IMR-90 (cell line): ENCODE measurements around the gene DSCAM. TPM values are rescaled to one million over a fixed set of nuclear protein-coding genes. Genes with fewer than 3 reads are reported as not detected.

Experiments
- ATAC-seq: fragments of 200-7000 bp; cut with Tn5 transposase; 2 replicates; pipeline ENCODE4 v1.9.1; 2020; ENCODE audit warnings: low read depth, mild to moderate bottlenecking, moderate library complexity
- BruUV-seq: library from RNA; stranded (reverse); fragments of 400-500 nt; replicated peaks from 2 replicates; lab custom pipeline; 2021; lab: Mats Ljungman, UMichigan
- CTCF ChIA-PET: fragments of 300-600 bp; formaldehyde crosslinking; extraction: SDS; loops from one replicate; lab custom pipeline; 2021; ENCODE audit warnings: antibody characterized with exemption; lab: Yijun Ruan, JAX
- POLR2A ChIA-PET: fragments of 300-600 bp; sonication (Branson Sonifier 250); formaldehyde crosslinking; loops from one replicate; lab custom pipeline; 2022; ENCODE audit warnings: antibody characterized with exemption; ENCODE audit not compliant: unreplicated experiment; lab: Charles Lee
- DNase-seq: peaks from one replicate; pipeline ENCODE4 v3.0.0; 2013
- H2AFZ ChIP-seq: replicated peaks from 2 replicates; pipeline ENCODE3; 2013; ENCODE audit warnings: low read length, mild to moderate bottlenecking; ENCODE audit not compliant: poor library complexity
- H2AK5ac ChIP-seq: 2 replicates; pipeline ENCODE4 v1.6.1; 2013; ENCODE audit warnings: low read depth, low read length, inconsistent platforms
- H2AK9ac ChIP-seq: replicated peaks from 2 replicates; pipeline ENCODE3; 2013; ENCODE audit warnings: mild to moderate bottlenecking, low read depth, low read length, moderate library complexity; ENCODE audit not compliant: poor library complexity
- H2BK120ac ChIP-seq: 2 replicates; pipeline ENCODE4 v1.6.1; 2013; ENCODE audit warnings: low read depth, low read length, inconsistent platforms
- H2BK15ac ChIP-seq: 3 replicates; pipeline ENCODE4 v1.6.1; 2013; ENCODE audit warnings: low read depth, low read length, inconsistent platforms
- H2BK20ac ChIP-seq: 2 replicates; pipeline ENCODE4 v1.6.1; 2013; ENCODE audit warnings: low read depth, mild to moderate bottlenecking, inconsistent platforms, low read length, moderate library complexity
- H2BK5ac ChIP-seq: 2 replicates; pipeline ENCODE4 v1.6.1; 2013; ENCODE audit warnings: mild to moderate bottlenecking, low read depth, low read length, inconsistent platforms; ENCODE audit not compliant: poor library complexity, severe bottlenecking
- H3K14ac ChIP-seq: replicated peaks from 2 replicates; pipeline ENCODE4 v1.6.1; 2013; ENCODE audit warnings: low read depth, low read length, inconsistent platforms
- H3K18ac ChIP-seq: 2 replicates; pipeline ENCODE4 v1.6.1; 2013; ENCODE audit warnings: low read depth, low read length, control low read depth
- H3K23ac ChIP-seq: 2 replicates; pipeline ENCODE4 v1.6.1; 2013; ENCODE audit warnings: low read depth, low read length, inconsistent platforms
- H3K27ac ChIP-seq: 2 replicates; pipeline ENCODE4 v1.5.1; 2013; ENCODE audit warnings: mild to moderate bottlenecking, control low read depth, low read length; ENCODE audit not compliant: insufficient read depth
- H3K27me3 ChIP-seq: 2 replicates; pipeline ENCODE4 v1.6.1; 2013; ENCODE audit warnings: low read length; ENCODE audit not compliant: control insufficient read depth, insufficient read depth
- H3K36me3 ChIP-seq: 2 replicates; pipeline ENCODE4 v1.6.1; 2013; ENCODE audit warnings: low read length, mixed read lengths; ENCODE audit not compliant: control insufficient read depth, insufficient read depth
- H3K4ac ChIP-seq: 2 replicates; pipeline ENCODE4 v1.6.1; 2013; ENCODE audit warnings: low read depth, low read length, inconsistent platforms
- H3K4me1 ChIP-seq: 2 replicates; pipeline ENCODE4 v1.6.1; 2013; ENCODE audit warnings: low read length, mixed read lengths; ENCODE audit not compliant: control insufficient read depth, insufficient read depth
- H3K4me2 ChIP-seq: 2 replicates; pipeline ENCODE4 v1.6.1; 2013; ENCODE audit warnings: low read depth, mild to moderate bottlenecking, control low read depth, low read length, moderate library complexity
- H3K4me3 ChIP-seq: 2 replicates; pipeline ENCODE4 v1.5.1; 2013; ENCODE audit warnings: low read depth, mild to moderate bottlenecking, control low read depth, low read length, moderate library complexity; ENCODE audit not compliant: insufficient read depth
- H3K56ac ChIP-seq: 2 replicates; pipeline ENCODE4 v1.6.1; 2013; ENCODE audit warnings: low read length, inconsistent platforms; ENCODE audit not compliant: insufficient read depth; ENCODE audit errors: extremely low read depth
- H3K79me1 ChIP-seq, 2 experiments: 2 replicates each; pipeline ENCODE4 v1.6.1; 2013; ENCODE audit warnings: low read length in 2 of 2, inconsistent platforms in 1 of 2, low read depth in 1 of 2
- H3K9ac ChIP-seq: 2 replicates; pipeline ENCODE4 v1.6.1; 2013; ENCODE audit warnings: low read depth, low read length, control low read depth
- H3K9me1 ChIP-seq: 2 replicates; pipeline ENCODE4 v1.6.1; 2013; ENCODE audit warnings: low read length, inconsistent platforms; ENCODE audit not compliant: insufficient read depth
- H3K9me3 ChIP-seq: 2 replicates; pipeline ENCODE4 v1.6.1; 2013; ENCODE audit warnings: low read length; ENCODE audit not compliant: control insufficient read depth, insufficient read depth
- H4K20me1 ChIP-seq: 2 replicates; pipeline ENCODE4 v1.6.1; 2013; ENCODE audit warnings: low read length, inconsistent platforms; ENCODE audit not compliant: insufficient read depth
- H4K5ac ChIP-seq: 2 replicates; pipeline ENCODE4 v1.6.1; 2013; ENCODE audit warnings: mild to moderate bottlenecking, low read depth, low read length, control low read depth
- H4K8ac ChIP-seq, 2 experiments: 2 replicates each; pipeline ENCODE4 v1.6.1; 2013; ENCODE audit warnings: low read depth in 2 of 2, low read length in 2 of 2, control low read depth in 1 of 2, inconsistent platforms in 1 of 2
- H4K91ac ChIP-seq: 2 replicates; pipeline ENCODE4 v1.6.1; 2013; ENCODE audit warnings: low read depth, low read length, inconsistent platforms; ENCODE audit not compliant: insufficient read depth
- BHLHE40 ChIP-seq: fragments of 150-350 bp; IDR thresholded peaks from 2 replicates; pipeline ENCODE4 v1.6.1; 2016; ENCODE audit warnings: mild to moderate bottlenecking, low read depth, low read length
- CHD1 ChIP-seq: IDR thresholded peaks from 2 replicates; pipeline ENCODE4 v1.6.1; 2012; ENCODE audit warnings: low read depth, low read length, improper control_type of control experiment
- FOS ChIP-seq: fragments of 150-350 bp; IDR thresholded peaks from 2 replicates; pipeline ENCODE4 v1.6.1; 2016; ENCODE audit warnings: low read depth, low read length
- MAFK ChIP-seq: IDR thresholded peaks from 2 replicates; pipeline ENCODE4 v1.6.1; 2012; ENCODE audit warnings: low read depth, low read length, improper control_type of control experiment
- MAZ ChIP-seq: IDR thresholded peaks from 2 replicates; pipeline ENCODE4 v1.6.1; 2012; ENCODE audit warnings: low read depth, mild to moderate bottlenecking, low read length, improper control_type of control experiment, moderate library complexity, borderline replicate concordance
- NFE2L2 ChIP-seq: fragments of 150-350 bp; IDR thresholded peaks from 2 replicates; pipeline ENCODE4 v1.6.1; 2016; ENCODE audit warnings: low read depth, mild to moderate bottlenecking, low read length
- POLR2A ChIP-seq: IDR thresholded peaks from 2 replicates; pipeline ENCODE4 v1.6.1; 2012; ENCODE audit warnings: mild to moderate bottlenecking, low read depth, low read length
- RAD21 ChIP-seq: IDR thresholded peaks from 2 replicates; pipeline ENCODE4 v1.6.1; 2012; ENCODE audit warnings: low read length, improper control_type of control experiment
- RCOR1 ChIP-seq: IDR thresholded peaks from 2 replicates; pipeline ENCODE4 v1.6.1; 2012; ENCODE audit warnings: mild to moderate bottlenecking, low read length, improper control_type of control experiment; ENCODE audit not compliant: insufficient replicate concordance
- RFX5 ChIP-seq: IDR thresholded peaks from 2 replicates; pipeline ENCODE4 v1.8.0; 2012; ENCODE audit warnings: low read depth, mild to moderate bottlenecking, low read length, moderate library complexity
- SMC3 ChIP-seq: fragments of 150-350 bp; IDR thresholded peaks from 2 replicates; pipeline ENCODE4 v1.6.1; 2016; ENCODE audit warnings: low read depth, mild to moderate bottlenecking, antibody characterized with exemption, low read length, moderate library complexity
- WGBS, 2 experiments: methylation state at CpG; one replicate each; pipeline versions ENCODE4 v1.1.5 to v1.1.7; 2013; ENCODE audit warnings: missing lambda C conversion rate in 2 of 2; ENCODE audit not compliant: insufficient read length in 1 of 2; ENCODE audit errors: extremely low coverage in 2 of 2; 5-methylcytosine and 5-hydroxymethylcytosine counted together
- dilution Hi-C: fragments of 300-500 bp; cut with HindIII; formaldehyde crosslinking; loops from one replicate; pipeline ENCODE4 v1.14.3; 2018; ENCODE audit warnings: low sequenced_read_pairs; ENCODE audit not compliant: unreplicated experiment
- in situ Hi-C: fragments of 300-500 bp; cut with MboI; formaldehyde crosslinking; loops from 3 replicates; pipeline ENCODE4 v1.14.3; 2019; ENCODE audit warnings: low sequenced_read_pairs, inconsistent platforms, mixed read lengths
- intact Hi-C: fragments of 100-400 bp; cut with micrococcal nuclease; formaldehyde crosslinking; loops from 2 replicates; pipeline ENCODE4 v1.10.0; 2022
- polyA plus RNA-seq, 3 experiments: library from polyadenylated mRNA; depleted of rRNA; stranded (reverse); fragments of >200 nt; gene quantifications; 2 replicates each; pipeline ENCODE4 v1.2.3, GENCODE V29; 2012; ENCODE audit warnings: low replicate concordance in 1 of 3
- total RNA-seq: library from RNA; depleted of rRNA; stranded (reverse); fragments of >200 nt; gene quantifications from 2 replicates; pipeline ENCODE4 v1.2.3, GENCODE V29; 2012
- TF ChIP-seq, protein P1 (sequence below): conservative IDR thresholded peaks from 2 replicates; pipeline ENCODE4 v1.5.1; 2012; ENCODE audit warnings: mild to moderate bottlenecking, low read depth, low read length, improper control_type of control experiment
- TF ChIP-seq, protein P2 (sequence below): fragments of 150-350 bp; IDR thresholded peaks from 2 replicates; pipeline ENCODE4 v1.6.1; 2016; ENCODE audit warnings: low read depth, mild to moderate bottlenecking, low read length, moderate library complexity, borderline replicate concordance
- TF ChIP-seq, protein P3 (sequence below): fragments of 150-350 bp; IDR thresholded peaks from 2 replicates; pipeline ENCODE4 v1.6.1; 2017; ENCODE audit warnings: mild to moderate bottlenecking, antibody characterized with exemption, low read length, low read depth

Gene DSCAM
- total and polyA plus RNA-seq, 2 of the 4 experiments (the other 2 are of a cell fraction), result under 0.01 to 0.02 TPM

DNA sequence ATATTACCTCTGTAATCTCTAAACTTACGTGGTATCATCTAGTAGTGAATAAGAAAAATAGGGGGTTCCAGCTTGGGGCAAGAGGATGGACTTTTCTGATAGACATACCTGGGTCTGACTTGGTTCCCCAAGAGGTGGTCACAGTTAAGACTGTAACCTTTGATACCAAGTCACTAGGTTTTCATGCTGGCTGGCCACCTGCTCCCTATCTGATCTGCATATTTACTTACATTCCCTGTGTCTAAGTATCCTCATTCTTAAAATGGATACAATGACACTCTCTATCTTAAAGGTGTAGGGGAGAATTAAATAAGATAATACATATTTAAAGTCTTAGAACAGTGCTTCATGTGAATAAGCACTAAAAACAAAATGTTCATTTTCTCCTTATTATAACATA lies 312.1 kb downstream of the DSCAM start:
- Histone ChIP-seq H2AK9ac (no peak overlapping the region), H2BK5ac (no peak overlapping the region), H3K4me3 (no peak overlapping the region), H4K5ac (no peak overlapping the region), H3K4me1 (no peaks in the 10 kb centered on the region), H3K9ac (no peak overlapping the region), H3K56ac (no peak overlapping the region), H3K9me3 (peaks cover 23% of the 10 kb centered on the region), H3K4ac (no peak overlapping the region), H2AK5ac (no peak overlapping the region), H3K27me3 (no peaks in the 10 kb centered on the region), H4K8ac (no peak overlapping the region), H2BK20ac (no peak overlapping the region), H2BK15ac (no peak overlapping the region), H2BK120ac (no peak overlapping the region), H4K20me1 (no peaks in the 10 kb centered on the region), H3K9me1 (no peaks in the 10 kb centered on the region), H2AFZ (no peak overlapping the region), H3K36me3 (no peaks in the 10 kb centered on the region), H3K14ac (no peak overlapping the region), H3K18ac (no peak overlapping the region), H3K79me1 (no peaks in the 10 kb centered on the region), H3K23ac (no peak overlapping the region), H3K4me2 (no peak overlapping the region), H3K27ac (no peak overlapping the region), H4K91ac (no peak overlapping the region)
- WGBS, 2 experiments, result no CpG with 5 or more reads among the region's 1 CpG
- DNase-seq (no peak), ATAC-seq (no peak)
- dilution Hi-C loops (no loop called here), intact Hi-C loops (no loop called here), in situ Hi-C loops (no loop called here)
- TF ChIP-seq, protein P1, sequence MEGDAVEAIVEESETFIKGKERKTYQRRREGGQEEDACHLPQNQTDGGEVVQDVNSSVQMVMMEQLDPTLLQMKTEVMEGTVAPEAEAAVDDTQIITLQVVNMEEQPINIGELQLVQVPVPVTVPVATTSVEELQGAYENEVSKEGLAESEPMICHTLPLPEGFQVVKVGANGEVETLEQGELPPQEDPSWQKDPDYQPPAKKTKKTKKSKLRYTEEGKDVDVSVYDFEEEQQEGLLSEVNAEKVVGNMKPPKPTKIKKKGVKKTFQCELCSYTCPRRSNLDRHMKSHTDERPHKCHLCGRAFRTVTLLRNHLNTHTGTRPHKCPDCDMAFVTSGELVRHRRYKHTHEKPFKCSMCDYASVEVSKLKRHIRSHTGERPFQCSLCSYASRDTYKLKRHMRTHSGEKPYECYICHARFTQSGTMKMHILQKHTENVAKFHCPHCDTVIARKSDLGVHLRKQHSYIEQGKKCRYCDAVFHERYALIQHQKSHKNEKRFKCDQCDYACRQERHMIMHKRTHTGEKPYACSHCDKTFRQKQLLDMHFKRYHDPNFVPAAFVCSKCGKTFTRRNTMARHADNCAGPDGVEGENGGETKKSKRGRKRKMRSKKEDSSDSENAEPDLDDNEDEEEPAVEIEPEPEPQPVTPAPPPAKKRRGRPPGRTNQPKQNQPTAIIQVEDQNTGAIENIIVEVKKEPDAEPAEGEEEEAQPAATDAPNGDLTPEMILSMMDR, result no peak
- TF ChIP-seq, protein P2, sequence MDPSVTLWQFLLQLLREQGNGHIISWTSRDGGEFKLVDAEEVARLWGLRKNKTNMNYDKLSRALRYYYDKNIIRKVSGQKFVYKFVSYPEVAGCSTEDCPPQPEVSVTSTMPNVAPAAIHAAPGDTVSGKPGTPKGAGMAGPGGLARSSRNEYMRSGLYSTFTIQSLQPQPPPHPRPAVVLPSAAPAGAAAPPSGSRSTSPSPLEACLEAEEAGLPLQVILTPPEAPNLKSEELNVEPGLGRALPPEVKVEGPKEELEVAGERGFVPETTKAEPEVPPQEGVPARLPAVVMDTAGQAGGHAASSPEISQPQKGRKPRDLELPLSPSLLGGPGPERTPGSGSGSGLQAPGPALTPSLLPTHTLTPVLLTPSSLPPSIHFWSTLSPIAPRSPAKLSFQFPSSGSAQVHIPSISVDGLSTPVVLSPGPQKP, result no peak
- TF ChIP-seq RCOR1 (no peak), RFX5 (no peak), POLR2A (no peak), BHLHE40 (no peak), SMC3 (no peak), FOS (no peak), CHD1 (no peak), NFE2L2 (no peak), MAFK (no peak), RAD21 (no peak), MAZ (no peak)
- TF ChIP-seq, protein P3, sequence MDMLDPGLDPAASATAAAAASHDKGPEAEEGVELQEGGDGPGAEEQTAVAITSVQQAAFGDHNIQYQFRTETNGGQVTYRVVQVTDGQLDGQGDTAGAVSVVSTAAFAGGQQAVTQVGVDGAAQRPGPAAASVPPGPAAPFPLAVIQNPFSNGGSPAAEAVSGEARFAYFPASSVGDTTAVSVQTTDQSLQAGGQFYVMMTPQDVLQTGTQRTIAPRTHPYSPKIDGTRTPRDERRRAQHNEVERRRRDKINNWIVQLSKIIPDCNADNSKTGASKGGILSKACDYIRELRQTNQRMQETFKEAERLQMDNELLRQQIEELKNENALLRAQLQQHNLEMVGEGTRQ, result no peak
- ChIA-PET CTCF (no interaction called here), POLR2A (no interaction called here)
- BruUV-seq, result no TSS peak
